IMR-90 (cell line): ENCODE measurements around the gene PPP1R3E. TPM values are rescaled to one million over a fixed set of nuclear protein-coding genes. Genes with fewer than 3 reads are reported as not detected.

Experiments
- ATAC-seq: fragments of 200-7000 bp; cut with Tn5 transposase; 2 replicates; pipeline ENCODE4 v1.9.1; 2020; ENCODE audit warnings: low read depth, mild to moderate bottlenecking, moderate library complexity
- BruUV-seq: library from RNA; stranded (reverse); fragments of 400-500 nt; replicated peaks from 2 replicates; lab custom pipeline; 2021; lab: Mats Ljungman, UMichigan
- CTCF ChIA-PET: fragments of 300-600 bp; formaldehyde crosslinking; extraction: SDS; loops from one replicate; lab custom pipeline; 2021; ENCODE audit warnings: antibody characterized with exemption; lab: Yijun Ruan, JAX
- POLR2A ChIA-PET: fragments of 300-600 bp; sonication (Branson Sonifier 250); formaldehyde crosslinking; loops from one replicate; lab custom pipeline; 2022; ENCODE audit warnings: antibody characterized with exemption; ENCODE audit not compliant: unreplicated experiment; lab: Charles Lee
- DNase-seq: peaks from one replicate; pipeline ENCODE4 v3.0.0; 2013
- H2AFZ ChIP-seq: replicated peaks from 2 replicates; pipeline ENCODE3; 2013; ENCODE audit warnings: low read length, mild to moderate bottlenecking; ENCODE audit not compliant: poor library complexity
- H2AK5ac ChIP-seq: 2 replicates; pipeline ENCODE4 v1.6.1; 2013; ENCODE audit warnings: low read depth, low read length, inconsistent platforms
- H2AK9ac ChIP-seq: replicated peaks from 2 replicates; pipeline ENCODE3; 2013; ENCODE audit warnings: mild to moderate bottlenecking, low read depth, low read length, moderate library complexity; ENCODE audit not compliant: poor library complexity
- H2BK120ac ChIP-seq: 2 replicates; pipeline ENCODE4 v1.6.1; 2013; ENCODE audit warnings: low read depth, low read length, inconsistent platforms
- H2BK15ac ChIP-seq: 3 replicates; pipeline ENCODE4 v1.6.1; 2013; ENCODE audit warnings: low read depth, low read length, inconsistent platforms
- H2BK20ac ChIP-seq: 2 replicates; pipeline ENCODE4 v1.6.1; 2013; ENCODE audit warnings: low read depth, mild to moderate bottlenecking, inconsistent platforms, low read length, moderate library complexity
- H2BK5ac ChIP-seq: 2 replicates; pipeline ENCODE4 v1.6.1; 2013; ENCODE audit warnings: mild to moderate bottlenecking, low read depth, low read length, inconsistent platforms; ENCODE audit not compliant: poor library complexity, severe bottlenecking
- H3K14ac ChIP-seq: replicated peaks from 2 replicates; pipeline ENCODE4 v1.6.1; 2013; ENCODE audit warnings: low read depth, low read length, inconsistent platforms
- H3K18ac ChIP-seq: 2 replicates; pipeline ENCODE4 v1.6.1; 2013; ENCODE audit warnings: low read depth, low read length, control low read depth
- H3K23ac ChIP-seq: 2 replicates; pipeline ENCODE4 v1.6.1; 2013; ENCODE audit warnings: low read depth, low read length, inconsistent platforms
- H3K27ac ChIP-seq: 2 replicates; pipeline ENCODE4 v1.5.1; 2013; ENCODE audit warnings: mild to moderate bottlenecking, control low read depth, low read length; ENCODE audit not compliant: insufficient read depth
- H3K27me3 ChIP-seq: 2 replicates; pipeline ENCODE4 v1.6.1; 2013; ENCODE audit warnings: low read length; ENCODE audit not compliant: control insufficient read depth, insufficient read depth
- H3K36me3 ChIP-seq: 2 replicates; pipeline ENCODE4 v1.6.1; 2013; ENCODE audit warnings: low read length, mixed read lengths; ENCODE audit not compliant: control insufficient read depth, insufficient read depth
- H3K4ac ChIP-seq: 2 replicates; pipeline ENCODE4 v1.6.1; 2013; ENCODE audit warnings: low read depth, low read length, inconsistent platforms
- H3K4me1 ChIP-seq: 2 replicates; pipeline ENCODE4 v1.6.1; 2013; ENCODE audit warnings: low read length, mixed read lengths; ENCODE audit not compliant: control insufficient read depth, insufficient read depth
- H3K4me2 ChIP-seq: 2 replicates; pipeline ENCODE4 v1.6.1; 2013; ENCODE audit warnings: low read depth, mild to moderate bottlenecking, control low read depth, low read length, moderate library complexity
- H3K4me3 ChIP-seq: 2 replicates; pipeline ENCODE4 v1.5.1; 2013; ENCODE audit warnings: low read depth, mild to moderate bottlenecking, control low read depth, low read length, moderate library complexity; ENCODE audit not compliant: insufficient read depth
- H3K56ac ChIP-seq: 2 replicates; pipeline ENCODE4 v1.6.1; 2013; ENCODE audit warnings: low read length, inconsistent platforms; ENCODE audit not compliant: insufficient read depth; ENCODE audit errors: extremely low read depth
- H3K79me1 ChIP-seq, 2 experiments: 2 replicates each; pipeline ENCODE4 v1.6.1; 2013; ENCODE audit warnings: low read length in 2 of 2, inconsistent platforms in 1 of 2, low read depth in 1 of 2
- H3K9ac ChIP-seq: 2 replicates; pipeline ENCODE4 v1.6.1; 2013; ENCODE audit warnings: low read depth, low read length, control low read depth
- H3K9me1 ChIP-seq: 2 replicates; pipeline ENCODE4 v1.6.1; 2013; ENCODE audit warnings: low read length, inconsistent platforms; ENCODE audit not compliant: insufficient read depth
- H3K9me3 ChIP-seq: 2 replicates; pipeline ENCODE4 v1.6.1; 2013; ENCODE audit warnings: low read length; ENCODE audit not compliant: control insufficient read depth, insufficient read depth
- H4K20me1 ChIP-seq: 2 replicates; pipeline ENCODE4 v1.6.1; 2013; ENCODE audit warnings: low read length, inconsistent platforms; ENCODE audit not compliant: insufficient read depth
- H4K5ac ChIP-seq: 2 replicates; pipeline ENCODE4 v1.6.1; 2013; ENCODE audit warnings: mild to moderate bottlenecking, low read depth, low read length, control low read depth
- H4K8ac ChIP-seq, 2 experiments: 2 replicates each; pipeline ENCODE4 v1.6.1; 2013; ENCODE audit warnings: low read depth in 2 of 2, low read length in 2 of 2, control low read depth in 1 of 2, inconsistent platforms in 1 of 2
- H4K91ac ChIP-seq: 2 replicates; pipeline ENCODE4 v1.6.1; 2013; ENCODE audit warnings: low read depth, low read length, inconsistent platforms; ENCODE audit not compliant: insufficient read depth
- BHLHE40 ChIP-seq: fragments of 150-350 bp; IDR thresholded peaks from 2 replicates; pipeline ENCODE4 v1.6.1; 2016; ENCODE audit warnings: mild to moderate bottlenecking, low read depth, low read length
- MAFK ChIP-seq: IDR thresholded peaks from 2 replicates; pipeline ENCODE4 v1.6.1; 2012; ENCODE audit warnings: low read depth, low read length, improper control_type of control experiment
- MXI1 ChIP-seq: IDR thresholded peaks from 2 replicates; pipeline ENCODE4 v1.6.1; 2012; ENCODE audit warnings: low read depth, mild to moderate bottlenecking, low read length, moderate library complexity, borderline replicate concordance
- POLR2A ChIP-seq: IDR thresholded peaks from 2 replicates; pipeline ENCODE4 v1.6.1; 2012; ENCODE audit warnings: mild to moderate bottlenecking, low read depth, low read length
- WGBS, 2 experiments: methylation state at CpG; one replicate each; pipeline versions ENCODE4 v1.1.5 to v1.1.7; 2013; ENCODE audit warnings: missing lambda C conversion rate in 2 of 2; ENCODE audit not compliant: insufficient read length in 1 of 2; ENCODE audit errors: extremely low coverage in 2 of 2; 5-methylcytosine and 5-hydroxymethylcytosine counted together
- dilution Hi-C: fragments of 300-500 bp; cut with HindIII; formaldehyde crosslinking; loops from one replicate; pipeline ENCODE4 v1.14.3; 2018; ENCODE audit warnings: low sequenced_read_pairs; ENCODE audit not compliant: unreplicated experiment
- in situ Hi-C: fragments of 300-500 bp; cut with MboI; formaldehyde crosslinking; loops from 3 replicates; pipeline ENCODE4 v1.14.3; 2019; ENCODE audit warnings: low sequenced_read_pairs, inconsistent platforms, mixed read lengths
- intact Hi-C: fragments of 100-400 bp; cut with micrococcal nuclease; formaldehyde crosslinking; loops from 2 replicates; pipeline ENCODE4 v1.10.0; 2022
- polyA plus RNA-seq, 3 experiments: library from polyadenylated mRNA; depleted of rRNA; stranded (reverse); fragments of >200 nt; gene quantifications; 2 replicates each; pipeline ENCODE4 v1.2.3, GENCODE V29; 2012; ENCODE audit warnings: low replicate concordance in 1 of 3
- total RNA-seq: library from RNA; depleted of rRNA; stranded (reverse); fragments of >200 nt; gene quantifications from 2 replicates; pipeline ENCODE4 v1.2.3, GENCODE V29; 2012
- TF ChIP-seq, protein P1 (sequence below): fragments of 150-350 bp; IDR thresholded peaks from 2 replicates; pipeline ENCODE4 v1.6.1; 2017; ENCODE audit warnings: mild to moderate bottlenecking, antibody characterized with exemption, low read length, low read depth

PPP1R3E gene
- total and polyA plus RNA-seq, 2 of the 4 experiments (the other 2 are of a cell fraction) = 1.3 to 3.5 TPM

DNA sequence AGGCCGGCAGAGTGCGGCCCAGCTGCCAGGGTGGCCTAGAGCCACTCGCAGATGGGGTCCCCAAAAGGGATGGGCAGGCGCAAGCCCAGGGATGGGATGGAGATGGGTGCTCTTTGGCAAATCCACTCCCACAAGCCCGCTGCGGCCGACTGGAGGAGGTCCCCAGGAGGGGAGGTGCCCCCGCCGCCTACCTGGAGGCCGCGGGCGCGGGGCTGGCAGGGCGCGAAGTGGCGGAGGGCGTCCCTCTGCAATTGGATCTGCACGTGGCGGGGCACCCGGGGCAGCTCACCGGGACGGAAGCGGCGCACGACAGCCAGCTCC, 730 bp downstream of the PPP1R3E start:
- CTCF ChIA-PET = interaction anchor here (3.6 kb wide), 1 partner anchor 181 kb away, joined by 10 read pairs; no protein-coding TSS in a partner anchor
- no peak overlapping the region for H3K23ac ChIP-seq
- peak overlapping the region; percentile 58; the same call in 1 of the 2 replicates for H3K4ac ChIP-seq
- H3K9me3 ChIP-seq = no peaks in the 10 kb centered on the region
- H3K18ac ChIP-seq = no peak overlapping the region
- peak overlapping the region; percentile 31; the same call in 1 of the 2 replicates for H4K91ac ChIP-seq
- no peak overlapping the region for H4K5ac ChIP-seq
- H3K9me1 ChIP-seq = no peaks in the 10 kb centered on the region
- POLR2A ChIA-PET = interaction anchor here (1.5 kb wide), 1 partner anchor 10 kb away, joined by 3 read pairs; no protein-coding TSS in a partner anchor
- dilution Hi-C loops (no loop called here), in situ Hi-C loops (loop anchor here (10.0 to 25.0 kb wide), 4 partner anchors 187 to 1135 kb away; partner anchors contain the start of genes CBLN3, CEBPE, EMC9 and FITM1), intact Hi-C loops (loop anchor here (1.0 to 10.0 kb wide), 3 partner anchors 37 to 747 kb away; no protein-coding TSS in a partner anchor)
- no peak overlapping the region for H3K56ac ChIP-seq
- no peaks in the 10 kb centered on the region for H3K36me3 ChIP-seq
- ATAC-seq (peak; percentile 2), DNase-seq (no peak)
- H3K27me3 ChIP-seq = no peaks in the 10 kb centered on the region
- no peak overlapping the region for H2BK120ac ChIP-seq
- H2BK20ac ChIP-seq = no peak overlapping the region
- 0% methylated on average over 2 of the region's 25 CpGs; no CpG with 5 or more reads in 1 of the 2 experiments for WGBS, 2 experiments
- H3K79me1 ChIP-seq = peaks cover 7 to 19% of the 10 kb centered on the region in 2 experiments; a peak in 3 of 4 replicates
- H2AK9ac ChIP-seq = peak overlapping the region; percentile 77
- peak overlapping the region; percentile 81 for H3K9ac ChIP-seq
- peak overlapping the region; percentile 67 for H3K27ac ChIP-seq
- peak overlapping the region; percentile 97 for H2AFZ ChIP-seq
- H2BK5ac ChIP-seq = peak overlapping the region; percentile 53
- no peak overlapping the region; the same call in 2 of the 3 replicates for H2BK15ac ChIP-seq
- TF ChIP-seq, protein P1, sequence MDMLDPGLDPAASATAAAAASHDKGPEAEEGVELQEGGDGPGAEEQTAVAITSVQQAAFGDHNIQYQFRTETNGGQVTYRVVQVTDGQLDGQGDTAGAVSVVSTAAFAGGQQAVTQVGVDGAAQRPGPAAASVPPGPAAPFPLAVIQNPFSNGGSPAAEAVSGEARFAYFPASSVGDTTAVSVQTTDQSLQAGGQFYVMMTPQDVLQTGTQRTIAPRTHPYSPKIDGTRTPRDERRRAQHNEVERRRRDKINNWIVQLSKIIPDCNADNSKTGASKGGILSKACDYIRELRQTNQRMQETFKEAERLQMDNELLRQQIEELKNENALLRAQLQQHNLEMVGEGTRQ = no peak
- TF ChIP-seq BHLHE40 (0 out of 2 replicates have a peak, but pooled peaks have one; percentile 17), MXI1 (no peak; the same call in 1 of the 2 replicates), MAFK (no peak), POLR2A (peak; percentile 8; the same call in 1 of the 2 replicates)
- peaks cover 3% of the 10 kb centered on the region for H3K4me1 ChIP-seq
- H4K8ac ChIP-seq = peak overlapping the region; percentile 49 to 67; a peak in 3 of 4 replicates
- H4K20me1 ChIP-seq = peaks cover 3% of the 10 kb centered on the region; the same call in 1 of the 2 replicates
- peak overlapping the region; percentile 60 for H3K4me3 ChIP-seq
- H2AK5ac ChIP-seq = 0 out of 2 replicates have a peak overlapping the region, but pooled peaks have one; percentile 35
- H3K14ac ChIP-seq = no peak overlapping the region
- no TSS peak for BruUV-seq
- H3K4me2 ChIP-seq = peak overlapping the region; percentile 98
